ENCODE data around the gene REV3L.

DNA sequence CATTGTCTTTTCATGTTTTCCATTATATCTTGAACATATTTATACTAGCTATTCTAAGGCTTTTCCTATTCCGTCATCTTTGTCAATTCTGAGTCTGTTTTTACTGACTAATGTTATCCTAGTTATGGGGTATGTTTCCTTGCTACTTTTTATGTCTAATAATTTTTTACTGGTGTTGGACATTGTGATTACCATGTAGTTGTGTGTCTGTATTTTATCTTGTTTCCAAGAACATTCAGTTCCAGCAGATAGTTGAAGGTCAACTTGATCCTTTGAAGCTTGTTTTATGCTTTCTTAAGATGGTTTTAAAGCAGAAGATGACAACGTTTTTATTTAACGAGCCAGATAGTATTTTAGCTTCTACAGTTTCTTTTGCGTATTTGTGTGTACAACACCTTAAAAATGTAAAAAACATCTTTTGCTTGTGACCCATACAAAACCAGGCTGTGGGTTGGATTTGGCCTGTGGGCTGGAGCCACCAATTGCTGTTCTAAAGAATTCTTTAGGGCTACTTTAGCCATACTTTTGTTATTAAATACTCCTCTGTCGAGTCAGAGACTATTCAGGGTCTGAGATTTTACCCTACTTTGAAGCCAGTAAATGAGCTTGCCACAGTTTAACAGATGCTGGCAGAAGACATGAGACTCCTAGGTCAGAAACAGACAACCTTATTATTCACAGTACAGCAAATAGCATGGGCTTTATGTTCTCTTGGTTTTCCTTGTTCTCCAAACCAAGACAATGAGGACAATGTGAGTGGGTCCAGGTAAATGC, 38.7 kb upstream of the REV3L start:
- no peak for TF ChIP-seq EZH2 (IDR thresholded peaks at IDR 0.05; ENCODE audit: low read depth, low read length, severe bottlenecking)
- TF ChIP-seq, protein P1, sequence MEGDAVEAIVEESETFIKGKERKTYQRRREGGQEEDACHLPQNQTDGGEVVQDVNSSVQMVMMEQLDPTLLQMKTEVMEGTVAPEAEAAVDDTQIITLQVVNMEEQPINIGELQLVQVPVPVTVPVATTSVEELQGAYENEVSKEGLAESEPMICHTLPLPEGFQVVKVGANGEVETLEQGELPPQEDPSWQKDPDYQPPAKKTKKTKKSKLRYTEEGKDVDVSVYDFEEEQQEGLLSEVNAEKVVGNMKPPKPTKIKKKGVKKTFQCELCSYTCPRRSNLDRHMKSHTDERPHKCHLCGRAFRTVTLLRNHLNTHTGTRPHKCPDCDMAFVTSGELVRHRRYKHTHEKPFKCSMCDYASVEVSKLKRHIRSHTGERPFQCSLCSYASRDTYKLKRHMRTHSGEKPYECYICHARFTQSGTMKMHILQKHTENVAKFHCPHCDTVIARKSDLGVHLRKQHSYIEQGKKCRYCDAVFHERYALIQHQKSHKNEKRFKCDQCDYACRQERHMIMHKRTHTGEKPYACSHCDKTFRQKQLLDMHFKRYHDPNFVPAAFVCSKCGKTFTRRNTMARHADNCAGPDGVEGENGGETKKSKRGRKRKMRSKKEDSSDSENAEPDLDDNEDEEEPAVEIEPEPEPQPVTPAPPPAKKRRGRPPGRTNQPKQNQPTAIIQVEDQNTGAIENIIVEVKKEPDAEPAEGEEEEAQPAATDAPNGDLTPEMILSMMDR (IDR thresholded peaks at IDR 0.05; ENCODE audit: control extremely low read depth in 1 of 3, insufficient read depth in 1 of 3, low read depth in 1 of 3, low read length in 3 of 3): no peak
- TF ChIP-seq KDM1A (IDR thresholded peaks at IDR 0.05; ENCODE audit: borderline replicate concordance, low read length): no peak
- no peak for TF ChIP-seq ASH2L (IDR thresholded peaks at IDR 0.05; ENCODE audit: low read length)
- no peak for TF ChIP-seq FOSL1 (IDR thresholded peaks at IDR 0.05; ENCODE audit: insufficient read depth, low read depth, low read length)
- TF ChIP-seq CBX5 (IDR thresholded peaks at IDR 0.05; ENCODE audit: low read depth, low read length): no peak
- no peak for TF ChIP-seq POLR2A (IDR thresholded peaks at IDR 0.05; ENCODE audit: control extremely low read depth in 1 of 2, low read depth in 2 of 2, low read length in 2 of 2)
- TF ChIP-seq, protein P2, sequence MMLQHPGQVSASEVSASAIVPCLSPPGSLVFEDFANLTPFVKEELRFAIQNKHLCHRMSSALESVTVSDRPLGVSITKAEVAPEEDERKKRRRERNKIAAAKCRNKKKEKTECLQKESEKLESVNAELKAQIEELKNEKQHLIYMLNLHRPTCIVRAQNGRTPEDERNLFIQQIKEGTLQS (IDR thresholded peaks at IDR 0.05; ENCODE audit: insufficient read depth, low read depth, low read length): no peak
- TF ChIP-seq RAD21 (IDR thresholded peaks at IDR 0.05 in 1 of 2, conservative IDR thresholded peaks at IDR 0.05 in 1 of 2; ENCODE audit: low read depth in 2 of 2, low read length in 2 of 2): no peak
- TF ChIP-seq EP300 (IDR thresholded peaks at IDR 0.05; ENCODE audit: borderline replicate concordance in 1 of 2, low read depth in 2 of 2, low read length in 2 of 2): no peak
- TF ChIP-seq BCL11A (IDR thresholded peaks at IDR 0.05; ENCODE audit: low read depth in 2 of 2, low read length in 2 of 2): no peak

Data from H1 (cell line).